MCF 10A (cell line): ENCODE measurements around the gene GOSR2. TPM values are rescaled to one million over a fixed set of nuclear protein-coding genes. Genes with fewer than 3 reads are reported as not detected.

Experiments
- BruUV-seq: library from RNA; stranded (reverse); fragments of 400-500 nt; replicated peaks from 2 replicates; lab custom pipeline; 2021; lab: Mats Ljungman, UMichigan
- CTCF ChIA-PET: fragments of 300-600 bp; sonication (Branson Sonifier 250); formaldehyde crosslinking; extraction: SDS; loops from one replicate; lab custom pipeline; 2021; ENCODE audit warnings: antibody characterized with exemption, inconsistent platforms; lab: Yijun Ruan, JAX
- POLR2A ChIA-PET: fragments of 300-600, 350-650 bp; sonication (Branson Sonifier 250); formaldehyde crosslinking; extraction: SDS; loops from one replicate; lab custom pipeline; 2020; ENCODE audit warnings: antibody characterized with exemption, inconsistent platforms; lab: Yijun Ruan, JAX
- DNase-seq: peaks from one replicate; pipeline ENCODE4 v3.0.0-alpha.2; 2018; ENCODE audit not compliant: unreplicated experiment
- H3K27ac Mint-ChIP-seq: one replicate; pipeline ENCODE4 v1.8.0; 2022; ENCODE audit warnings: mild to moderate bottlenecking, low read depth, mixed read lengths; ENCODE audit not compliant: unreplicated experiment
- H3K27me3 Mint-ChIP-seq: one replicate; pipeline ENCODE4 v1.8.0; 2022; ENCODE audit warnings: mixed read lengths; ENCODE audit not compliant: insufficient read depth, unreplicated experiment
- H3K36me3 Mint-ChIP-seq: one replicate; pipeline ENCODE4 v1.8.0; 2022; ENCODE audit warnings: mild to moderate bottlenecking, moderate library complexity, mixed read lengths; ENCODE audit not compliant: insufficient read depth, unreplicated experiment
- H3K4me1 Mint-ChIP-seq: one replicate; pipeline ENCODE4 v1.8.0; 2022; ENCODE audit warnings: mixed read lengths; ENCODE audit not compliant: insufficient read depth, unreplicated experiment
- H3K4me3 Mint-ChIP-seq: one replicate; pipeline ENCODE4 v1.8.0; 2022; ENCODE audit warnings: mild to moderate bottlenecking, moderate library complexity, mixed read lengths; ENCODE audit not compliant: unreplicated experiment
- H3K9me3 Mint-ChIP-seq: one replicate; pipeline ENCODE4 v1.8.0; 2022; ENCODE audit warnings: mixed read lengths; ENCODE audit not compliant: unreplicated experiment
- CTCF ChIP-seq: fragments of 200-600 bp; IDR thresholded peaks from one replicate; pipeline ENCODE4 v1.8.0; 2022; ENCODE audit warnings: antibody characterized with exemption, mild to moderate bottlenecking; ENCODE audit not compliant: unreplicated experiment
- intact Hi-C: fragments of 100-400 bp; cut with micrococcal nuclease; formaldehyde crosslinking; loops from 2 replicates; pipeline ENCODE4 v1.14.1; 2022
- total RNA-seq: library from RNA; stranded (reverse); gene quantifications from 2 replicates; pipeline ENCODE4 v1.2.3, GENCODE V29; 2022

The GOSR2 gene
- total RNA-seq, 1 experiment from 2014 or later, result 78.3 TPM

GRCh38 chr17:46875849-46876352 lies 47.1 kb upstream of the GOSR2 start:
- Mint-ChIP-seq H3K4me1 (no peaks in the 10 kb centered on the region), H3K27ac (no peak overlapping the region)

GRCh38 chr17:46876353-46876887 lies 46.5 kb upstream of the GOSR2 start:
- Mint-ChIP-seq H3K4me1 (no peaks in the 10 kb centered on the region), H3K27ac (no peak overlapping the region), H3K9me3 (no peaks in the 10 kb centered on the region), H3K36me3 (no peaks in the 10 kb centered on the region), H3K27me3 (no peaks in the 10 kb centered on the region), H3K4me3 (no peak overlapping the region)
- ChIA-PET CTCF (interaction anchor here (0.6 to 1.2 kb wide), 2 partner anchors 10 to 64 kb away, joined by 3 to 4 read pairs; no protein-coding TSS in a partner anchor), POLR2A (no interaction called here)
- intact Hi-C loops, result no loop called here
- peak; percentile 32 for TF ChIP-seq CTCF
- no TSS peak for BruUV-seq
- DNase-seq, result peak; percentile 46

More at GRCh38 chr17:46875849-46876352, 47.1 kb upstream of the GOSR2 start:
- intact Hi-C loops, result no loop called here
- POLR2A ChIA-PET, result no interaction called here
- Mint-ChIP-seq H3K9me3 (no peaks in the 10 kb centered on the region), H3K36me3 (no peaks in the 10 kb centered on the region), H3K4me3 (no peak overlapping the region), H3K27me3 (no peaks in the 10 kb centered on the region)
- DNase-seq, result no peak
- no TSS peak for BruUV-seq
- TF ChIP-seq CTCF, result no peak
- CTCF ChIA-PET, result interaction anchor here (1.2 kb wide), 1 partner anchor 10 kb away, joined by 4 read pairs; no protein-coding TSS in a partner anchor

- ChIA-PET CTCF (interaction anchor here (0.6 to 1.2 kb wide), 2 partner anchors 9 to 65 kb away, joined by 3 to 4 read pairs; no protein-coding TSS in a partner anchor), POLR2A (no interaction called here)
- no peak overlapping the region for H3K27ac Mint-ChIP-seq
- no peak for TF ChIP-seq CTCF
- H3K4me1 Mint-ChIP-seq, result no peaks in the 10 kb centered on the region
- no peak for DNase-seq
- no peaks in the 10 kb centered on the region for H3K36me3 Mint-ChIP-seq
- H3K9me3 Mint-ChIP-seq, result no peaks in the 10 kb centered on the region
- BruUV-seq, result no TSS peak
- H3K27me3 Mint-ChIP-seq, result no peaks in the 10 kb centered on the region
- intact Hi-C loops, result no loop called here
- no peak overlapping the region for H3K4me3 Mint-ChIP-seq
These were observed 46.0 kb upstream of the GOSR2 start for GRCh38 chr17:46876926-46877325.

GRCh38 chr17:46877466-46877865 lies 45.5 kb upstream of the GOSR2 start:
- no peaks in the 10 kb centered on the region for H3K4me1 Mint-ChIP-seq
- TF ChIP-seq CTCF, result no peak
- CTCF ChIA-PET, result no interaction called here
- no peaks in the 10 kb centered on the region for H3K36me3 Mint-ChIP-seq
- no peaks in the 10 kb centered on the region for H3K9me3 Mint-ChIP-seq
- no peak overlapping the region for H3K4me3 Mint-ChIP-seq
- no peak for DNase-seq
- intact Hi-C loops, result no loop called here
- no peak overlapping the region for H3K27ac Mint-ChIP-seq
- POLR2A ChIA-PET, result no interaction called here
- no peaks in the 10 kb centered on the region for H3K27me3 Mint-ChIP-seq
- BruUV-seq, result no TSS peak
